AG09319 (cell line): ENCODE measurements around the gene PDCD7.

ENCODE experiments used
- DNase-seq: peaks from one replicate; pipeline ENCODE4 v3.0.0-alpha.2; 2010; ENCODE audit warnings: low read depth; ENCODE audit errors: extremely low read depth
- TF ChIP-seq, protein P1 (sequence below): IDR thresholded peaks from 2 replicates; pipeline ENCODE4 v1.5.1; 2011; ENCODE audit warnings: low read depth, mild to moderate bottlenecking, inconsistent platforms, low read length, moderate library complexity

The PDCD7 gene

GRCh38 chr15:65083262-65083701 is 50.3 kb downstream of the PDCD7 start:
- TF ChIP-seq, protein P1, sequence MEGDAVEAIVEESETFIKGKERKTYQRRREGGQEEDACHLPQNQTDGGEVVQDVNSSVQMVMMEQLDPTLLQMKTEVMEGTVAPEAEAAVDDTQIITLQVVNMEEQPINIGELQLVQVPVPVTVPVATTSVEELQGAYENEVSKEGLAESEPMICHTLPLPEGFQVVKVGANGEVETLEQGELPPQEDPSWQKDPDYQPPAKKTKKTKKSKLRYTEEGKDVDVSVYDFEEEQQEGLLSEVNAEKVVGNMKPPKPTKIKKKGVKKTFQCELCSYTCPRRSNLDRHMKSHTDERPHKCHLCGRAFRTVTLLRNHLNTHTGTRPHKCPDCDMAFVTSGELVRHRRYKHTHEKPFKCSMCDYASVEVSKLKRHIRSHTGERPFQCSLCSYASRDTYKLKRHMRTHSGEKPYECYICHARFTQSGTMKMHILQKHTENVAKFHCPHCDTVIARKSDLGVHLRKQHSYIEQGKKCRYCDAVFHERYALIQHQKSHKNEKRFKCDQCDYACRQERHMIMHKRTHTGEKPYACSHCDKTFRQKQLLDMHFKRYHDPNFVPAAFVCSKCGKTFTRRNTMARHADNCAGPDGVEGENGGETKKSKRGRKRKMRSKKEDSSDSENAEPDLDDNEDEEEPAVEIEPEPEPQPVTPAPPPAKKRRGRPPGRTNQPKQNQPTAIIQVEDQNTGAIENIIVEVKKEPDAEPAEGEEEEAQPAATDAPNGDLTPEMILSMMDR = peak; percentile 48
- no peak for DNase-seq

DNA sequence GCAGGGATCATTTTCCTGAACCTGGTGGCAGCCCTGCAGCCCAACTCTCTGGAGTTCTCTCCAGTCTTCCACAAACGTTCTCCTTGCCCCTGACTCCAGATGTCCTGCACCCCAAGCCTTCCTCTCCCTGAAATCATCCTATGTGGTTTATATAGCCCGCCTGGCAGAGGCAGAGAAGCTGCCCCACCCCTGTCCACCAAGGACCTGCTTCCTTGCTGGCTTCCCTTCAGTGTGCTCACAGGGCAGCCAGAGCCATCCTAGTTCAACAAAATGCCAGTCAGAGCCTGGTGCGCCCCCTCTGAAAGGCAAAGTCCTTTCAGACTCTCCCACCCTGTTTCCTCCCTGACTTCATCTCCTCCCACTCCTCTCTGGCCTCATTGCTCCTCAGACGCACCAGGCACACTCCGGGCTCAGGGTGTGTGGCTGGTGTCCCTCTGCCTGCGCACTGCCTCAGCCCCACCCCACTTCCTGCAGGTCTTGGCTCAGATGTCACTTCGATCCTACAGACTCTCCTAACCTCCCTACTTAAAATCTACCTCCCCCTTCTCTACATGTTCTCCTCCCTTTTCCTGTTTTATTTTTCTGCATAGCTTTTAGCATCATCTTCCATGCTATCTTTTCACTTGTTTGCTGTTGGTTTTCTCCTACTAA is 51.2 kb downstream of the PDCD7 start:
- TF ChIP-seq, protein P1 = no peak
- DNase-seq = no peak

DNA sequence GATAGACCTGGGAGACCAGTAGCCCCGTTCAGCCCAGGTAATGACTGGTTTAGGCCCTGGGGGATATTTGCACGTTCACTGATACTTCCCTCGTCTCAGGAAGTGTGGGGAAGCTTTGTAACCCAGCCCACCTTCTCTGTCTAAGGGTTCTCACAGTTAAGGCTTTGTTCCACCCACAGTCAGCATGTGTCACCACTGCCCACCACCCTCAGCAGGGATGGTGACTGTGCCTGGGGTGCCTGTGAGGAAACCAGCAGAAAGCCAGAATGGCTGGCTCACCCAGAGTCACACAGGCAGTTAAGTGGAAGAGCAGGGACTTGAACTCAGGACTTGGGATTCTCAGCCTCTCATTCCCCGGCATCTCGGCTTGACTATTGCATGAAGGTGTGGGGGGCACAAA is 51.9 kb downstream of the PDCD7 start:
- DNase-seq = no peak
- TF ChIP-seq, protein P1 = no peak

GRCh38 chr15:65081270-65081669 is 52.3 kb downstream of the PDCD7 start:
- DNase-seq = no peak
- TF ChIP-seq, protein P1 = no peak

DNA sequence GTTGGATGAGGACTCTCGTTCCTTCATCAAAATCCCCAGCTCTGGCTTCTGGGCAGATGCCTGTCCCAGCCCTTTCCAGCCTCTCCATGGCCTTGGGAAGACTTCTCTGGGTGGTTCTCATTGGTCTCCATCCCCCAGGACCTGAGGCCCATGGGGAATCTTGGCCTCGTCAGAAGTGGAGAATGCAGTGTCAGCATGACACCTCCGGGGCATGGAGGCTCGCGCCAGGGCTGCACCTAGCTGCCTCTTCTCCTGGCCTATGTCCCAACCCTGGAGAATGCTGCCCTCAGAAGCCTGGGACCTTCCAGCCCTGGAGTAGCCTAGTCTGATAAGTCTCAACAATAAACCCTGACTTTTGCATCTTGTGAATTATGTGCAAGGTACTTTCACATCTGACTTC is 54.0 kb downstream of the PDCD7 start:
- DNase-seq = no peak

DNA sequence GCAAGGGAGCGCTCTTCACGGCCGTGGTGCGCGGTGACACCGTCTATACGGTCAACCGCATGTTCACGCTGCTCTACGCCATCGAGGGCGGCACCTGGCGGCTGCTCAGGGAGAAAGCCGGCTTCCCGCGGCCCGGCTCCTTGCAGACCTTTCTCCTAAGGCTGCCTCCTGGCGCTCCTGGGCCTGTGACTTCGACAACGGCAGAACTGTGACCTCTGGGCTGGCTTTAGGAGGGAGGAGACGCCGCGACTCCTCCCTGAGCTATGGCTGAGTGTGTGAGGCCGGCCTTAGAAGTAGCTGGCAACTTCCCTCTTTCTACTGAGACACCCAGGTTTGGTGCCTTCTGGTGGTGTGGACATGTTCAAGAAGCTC is 55.6 kb downstream of the PDCD7 start:
- DNase-seq = no peak
- TF ChIP-seq, protein P1 = peak; percentile 75

More for the DNA sequence above, 54.0 kb downstream of the PDCD7 start:
- TF ChIP-seq, protein P1 = no peak

- TF ChIP-seq, protein P1 = no peak
- no peak for DNase-seq
Measured at GRCh38 chr15:65077291-65077980, 56.2 kb downstream of the PDCD7 start.
